GM12891 (cell line): ENCODE results near the gene GABRR3.

ENCODE experiments used
- DNase-seq: peaks from one replicate; pipeline ENCODE4 v3.0.0; 2011; ENCODE audit warnings: low spot score; ENCODE audit not compliant: insufficient read length
- FAIRE-seq: peaks from 2 replicates; lab custom pipeline; 2011; peaks lifted over from hg19 to GRCh38; lab: Jason Lieb, UNC
- PAX5 ChIP-seq: IDR thresholded peaks from 2 replicates; pipeline ENCODE4 v1.6.1; 2011; ENCODE audit warnings: low read length, moderate library complexity, mild to moderate bottlenecking; ENCODE audit not compliant: insufficient read depth, severe bottlenecking
- POLR2A ChIP-seq: IDR thresholded peaks from 2 replicates; pipeline ENCODE4 v1.6.1; 2011; ENCODE audit warnings: low read depth, low read length, control low read depth
- POLR2AphosphoS5 ChIP-seq: IDR thresholded peaks from 2 replicates; pipeline ENCODE4 v1.6.1; 2011; ENCODE audit warnings: low read depth, low read length, control low read depth
- POU2F2 ChIP-seq: IDR thresholded peaks from 2 replicates; pipeline ENCODE4 v1.6.1; 2011; ENCODE audit warnings: low read depth, mild to moderate bottlenecking, control low read depth, low read length, moderate library complexity
- SPI1 ChIP-seq: IDR thresholded peaks from 2 replicates; pipeline ENCODE4 v1.6.1; 2011; ENCODE audit warnings: low read depth, low read length, control low read depth
- TAF1 ChIP-seq: IDR thresholded peaks from 2 replicates; pipeline ENCODE4 v1.6.1; 2011; ENCODE audit warnings: low read depth, low read length, control low read depth

GABRR3 gene

GRCh38 chr3:98039322-98040024 is 4.4 kb upstream of the GABRR3 start:
- TF ChIP-seq POU2F2: 0 out of 2 replicates have a peak, but pooled peaks have one; percentile 33
- TF ChIP-seq SPI1: peak; percentile 13; the same call in 1 of the 2 replicates
- TF ChIP-seq TAF1: no peak
- FAIRE-seq (peak; percentile 97), DNase-seq (peak; percentile 2)

- TF ChIP-seq POLR2AphosphoS5 (no peak), POLR2A (no peak), TAF1 (no peak), PAX5 (no peak), POU2F2 (no peak)
- FAIRE-seq (no peak), DNase-seq (no peak)
Observed at GRCh38 chr3:98038876-98039275, 3.8 kb upstream of the GABRR3 start.

- no peak for FAIRE-seq
- DNase-seq: no peak
Observed at GRCh38 chr3:98038286-98038685, 3.2 kb upstream of the GABRR3 start.

GRCh38 chr3:98034486-98034885 is 629 bp downstream of the GABRR3 start:
- no peak for FAIRE-seq

More at GRCh38 chr3:98038286-98038685, 3.2 kb upstream of the GABRR3 start:
- TF ChIP-seq POU2F2 (no peak), SPI1 (no peak)

GRCh38 chr3:98034036-98034435 is 1.1 kb downstream of the GABRR3 start:
- no peak for TF ChIP-seq POU2F2
- TF ChIP-seq SPI1: no peak
- no peak for TF ChIP-seq POLR2AphosphoS5
- TF ChIP-seq TAF1: no peak
- no peak for TF ChIP-seq POLR2A
- TF ChIP-seq PAX5: no peak
- DNase-seq (no peak), FAIRE-seq (no peak)

More at GRCh38 chr3:98034486-98034885, 629 bp downstream of the GABRR3 start:
- no peak for DNase-seq
- TF ChIP-seq POU2F2 (no peak), POLR2A (no peak), SPI1 (no peak), TAF1 (no peak), PAX5 (no peak), POLR2AphosphoS5 (no peak)

GRCh38 chr3:98032904-98033303 is 2.2 kb downstream of the GABRR3 start:
- FAIRE-seq: no peak
- no peak for TF ChIP-seq PAX5
- TF ChIP-seq POLR2A: no peak
- DNase-seq: no peak

- TF ChIP-seq POLR2A: no peak
- no peak for TF ChIP-seq SPI1
- TF ChIP-seq POLR2AphosphoS5: no peak
- no peak for TF ChIP-seq PAX5
- TF ChIP-seq POU2F2: no peak
- no peak for TF ChIP-seq TAF1
- no peak for DNase-seq
- FAIRE-seq: no peak
Observed at GRCh38 chr3:98032265-98032664, 2.9 kb downstream of the GABRR3 start.

- DNase-seq (no peak), FAIRE-seq (no peak)
- TF ChIP-seq POU2F2: no peak
- no peak for TF ChIP-seq POLR2A
- TF ChIP-seq PAX5: no peak
- no peak for TF ChIP-seq SPI1
- no peak for TF ChIP-seq POLR2AphosphoS5
- no peak for TF ChIP-seq TAF1
Observed at GRCh38 chr3:98029083-98029482, 6.0 kb downstream of the GABRR3 start.

GRCh38 chr3:98027085-98027446 is 8.0 kb downstream of the GABRR3 start:
- DNase-seq: no peak
- no peak for FAIRE-seq
- no peak for TF ChIP-seq POLR2AphosphoS5
- TF ChIP-seq TAF1: no peak
- no peak for TF ChIP-seq PAX5
- TF ChIP-seq POU2F2: no peak
- no peak for TF ChIP-seq POLR2A
- TF ChIP-seq SPI1: no peak

GRCh38 chr3:98026425-98027084 is 8.6 kb downstream of the GABRR3 start:
- FAIRE-seq: no peak
- DNase-seq: no peak
- TF ChIP-seq TAF1: no peak
- no peak for TF ChIP-seq SPI1
- TF ChIP-seq POU2F2: no peak
- TF ChIP-seq PAX5: no peak
- no peak for TF ChIP-seq POLR2A
- TF ChIP-seq POLR2AphosphoS5: no peak
